Measurements from ENCODE around the gene GTF2A1.

DNA sequence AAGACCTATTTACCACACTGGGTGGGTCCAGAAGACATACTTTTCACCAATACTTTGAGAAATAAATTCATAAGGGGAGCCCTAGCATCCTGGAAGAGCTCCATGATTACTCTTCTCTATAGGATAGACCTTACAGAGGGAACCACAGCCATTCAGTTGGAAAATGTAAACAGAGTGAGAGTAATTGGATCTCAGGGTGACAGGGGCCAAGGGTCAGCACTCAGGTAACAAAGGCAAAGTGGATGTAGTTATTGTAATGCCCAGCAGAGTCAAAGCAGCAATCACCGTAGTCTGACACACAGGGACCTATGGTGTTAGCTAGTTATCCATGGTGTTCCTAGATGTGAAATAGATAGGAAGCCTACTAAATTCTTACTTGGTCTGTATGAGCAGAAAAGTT is 10.8 kb upstream of the GTF2A1 start:
- TF ChIP-seq, protein P1, sequence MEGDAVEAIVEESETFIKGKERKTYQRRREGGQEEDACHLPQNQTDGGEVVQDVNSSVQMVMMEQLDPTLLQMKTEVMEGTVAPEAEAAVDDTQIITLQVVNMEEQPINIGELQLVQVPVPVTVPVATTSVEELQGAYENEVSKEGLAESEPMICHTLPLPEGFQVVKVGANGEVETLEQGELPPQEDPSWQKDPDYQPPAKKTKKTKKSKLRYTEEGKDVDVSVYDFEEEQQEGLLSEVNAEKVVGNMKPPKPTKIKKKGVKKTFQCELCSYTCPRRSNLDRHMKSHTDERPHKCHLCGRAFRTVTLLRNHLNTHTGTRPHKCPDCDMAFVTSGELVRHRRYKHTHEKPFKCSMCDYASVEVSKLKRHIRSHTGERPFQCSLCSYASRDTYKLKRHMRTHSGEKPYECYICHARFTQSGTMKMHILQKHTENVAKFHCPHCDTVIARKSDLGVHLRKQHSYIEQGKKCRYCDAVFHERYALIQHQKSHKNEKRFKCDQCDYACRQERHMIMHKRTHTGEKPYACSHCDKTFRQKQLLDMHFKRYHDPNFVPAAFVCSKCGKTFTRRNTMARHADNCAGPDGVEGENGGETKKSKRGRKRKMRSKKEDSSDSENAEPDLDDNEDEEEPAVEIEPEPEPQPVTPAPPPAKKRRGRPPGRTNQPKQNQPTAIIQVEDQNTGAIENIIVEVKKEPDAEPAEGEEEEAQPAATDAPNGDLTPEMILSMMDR (IDR thresholded peaks at IDR 0.05) = no peak
- no peak for TF ChIP-seq POLR2A (IDR thresholded peaks at IDR 0.05)
